CD4-positive, alpha-beta T cell treated with Interleukin-21 for 1 hour (primary cell): ENCODE results near the gene PLEKHJ1.

Experiments used
- DNase-seq: peaks from one replicate; pipeline ENCODE4 v3.0.0-alpha.2; 2020

The PLEKHJ1 gene

GRCh38 chr19:2234996-2235380 lies 1.1 kb downstream of the PLEKHJ1 start:
- no peak for DNase-seq

DNA sequence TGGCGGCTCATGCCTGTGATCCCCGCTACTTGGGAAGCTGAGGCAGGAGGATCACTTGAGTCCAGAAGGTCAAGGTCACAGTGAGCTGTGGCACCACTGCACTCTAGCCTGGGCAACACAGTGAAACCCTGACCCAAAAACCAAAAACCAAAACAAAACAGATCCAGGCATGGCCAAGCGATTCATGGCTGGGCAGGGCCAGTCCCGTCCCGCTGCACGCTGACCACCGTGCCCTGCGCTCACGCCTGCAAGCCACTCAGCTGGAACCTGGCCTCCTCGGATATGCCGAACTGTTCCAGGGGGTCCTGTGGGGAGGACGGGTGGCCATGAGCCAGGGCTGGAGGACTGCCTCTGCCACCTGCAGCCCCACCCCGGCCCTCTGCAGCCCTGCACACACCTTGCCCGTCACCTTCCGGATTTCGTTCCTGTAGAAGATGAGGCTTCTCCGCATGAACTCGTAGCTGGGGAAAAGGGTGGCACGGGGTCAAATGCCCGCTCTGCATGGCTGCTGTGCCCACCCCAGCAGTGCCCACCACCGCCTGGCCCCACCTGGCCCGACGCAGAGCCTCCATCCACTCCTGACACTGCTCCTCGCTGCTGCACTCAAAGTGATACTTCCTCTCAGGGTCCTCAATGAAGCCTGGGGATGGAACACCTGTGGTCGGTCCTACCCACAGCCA lies 2.4 kb downstream of the PLEKHJ1 start:
- no peak for DNase-seq

GRCh38 chr19:2232286-2233151 lies 3.6 kb downstream of the PLEKHJ1 start:
- DNase-seq: no peak

DNA sequence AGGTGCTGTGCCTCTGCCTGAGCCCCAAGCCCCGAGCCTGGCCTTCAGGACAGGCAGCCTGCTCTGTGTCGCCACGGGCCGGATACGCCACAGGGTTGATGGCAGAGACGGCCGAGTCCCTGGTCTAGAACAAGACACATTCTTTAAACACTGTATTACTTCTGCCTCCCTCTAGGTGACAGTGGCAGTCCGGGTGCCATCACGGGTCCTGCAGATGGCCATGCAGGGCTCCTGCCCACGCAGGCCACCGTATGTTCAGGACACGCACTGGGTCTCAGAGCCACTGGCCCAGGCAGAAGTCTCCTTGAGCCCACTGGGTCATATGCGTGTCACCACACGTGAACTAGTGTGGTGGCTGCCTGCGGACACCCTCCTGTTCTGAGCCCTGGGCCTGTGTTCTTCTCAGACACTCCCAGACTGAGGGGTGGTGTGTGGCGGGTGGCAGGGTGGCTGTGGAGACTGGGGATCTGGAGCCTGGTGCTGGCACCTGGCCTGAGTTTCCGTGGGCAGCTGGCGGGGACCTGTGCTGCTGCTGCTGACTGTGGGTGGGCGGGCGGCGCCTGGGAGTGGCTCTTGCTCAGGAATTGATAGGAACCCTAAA lies 4.4 kb downstream of the PLEKHJ1 start:
- DNase-seq: no peak

- DNase-seq: no peak
These were observed 5.2 kb downstream of the PLEKHJ1 start for GRCh38 chr19:2230807-2231533.

- no peak for DNase-seq
These were observed 6.0 kb downstream of the PLEKHJ1 start for GRCh38 chr19:2230033-2230531.

DNA sequence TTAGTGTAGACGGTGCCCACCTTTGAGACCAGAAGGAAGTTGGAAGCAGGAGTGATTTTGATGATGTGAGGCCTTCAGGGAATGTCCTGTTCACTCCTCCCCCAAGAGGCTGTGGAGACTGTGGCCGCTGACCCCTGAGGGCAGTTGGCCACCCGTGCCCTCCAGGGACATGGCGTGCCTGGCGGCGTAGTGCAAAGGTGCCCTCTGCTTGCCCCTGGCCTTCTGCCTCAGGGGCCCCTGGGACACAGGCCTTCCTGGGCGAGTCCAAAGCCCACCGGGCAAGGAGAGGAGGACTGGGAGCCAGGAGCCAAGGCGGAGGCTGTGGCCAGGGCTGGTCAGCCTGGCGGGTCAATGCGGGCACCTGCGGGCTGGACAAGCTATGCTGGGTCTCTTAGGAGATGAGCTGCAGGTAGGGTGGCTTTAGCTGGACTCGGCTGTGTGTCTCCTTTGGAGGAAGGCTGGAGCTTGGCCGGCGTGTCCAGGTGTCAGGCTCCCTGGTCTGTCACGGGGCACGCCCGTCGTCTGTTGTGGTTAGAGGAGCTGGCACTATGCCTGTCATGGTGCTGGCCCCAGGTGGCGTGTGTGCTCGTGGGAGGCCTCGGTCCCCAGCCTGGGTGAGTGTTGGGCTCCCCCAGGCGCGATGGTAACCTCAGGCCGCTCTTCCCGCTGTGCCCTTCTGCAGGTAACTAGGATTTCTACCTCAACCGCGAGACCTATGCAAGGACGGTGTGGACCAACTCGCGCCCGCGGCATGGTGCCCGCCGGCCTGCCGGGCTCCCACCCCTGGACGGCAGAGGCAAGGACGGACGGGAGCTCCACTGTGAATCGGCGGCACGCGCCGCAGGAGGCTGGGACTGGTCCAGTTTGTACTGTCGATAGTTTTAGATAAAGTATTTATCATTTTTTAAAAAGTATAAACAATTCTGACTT lies 6.8 kb downstream of the PLEKHJ1 start:
- no peak for DNase-seq

DNA sequence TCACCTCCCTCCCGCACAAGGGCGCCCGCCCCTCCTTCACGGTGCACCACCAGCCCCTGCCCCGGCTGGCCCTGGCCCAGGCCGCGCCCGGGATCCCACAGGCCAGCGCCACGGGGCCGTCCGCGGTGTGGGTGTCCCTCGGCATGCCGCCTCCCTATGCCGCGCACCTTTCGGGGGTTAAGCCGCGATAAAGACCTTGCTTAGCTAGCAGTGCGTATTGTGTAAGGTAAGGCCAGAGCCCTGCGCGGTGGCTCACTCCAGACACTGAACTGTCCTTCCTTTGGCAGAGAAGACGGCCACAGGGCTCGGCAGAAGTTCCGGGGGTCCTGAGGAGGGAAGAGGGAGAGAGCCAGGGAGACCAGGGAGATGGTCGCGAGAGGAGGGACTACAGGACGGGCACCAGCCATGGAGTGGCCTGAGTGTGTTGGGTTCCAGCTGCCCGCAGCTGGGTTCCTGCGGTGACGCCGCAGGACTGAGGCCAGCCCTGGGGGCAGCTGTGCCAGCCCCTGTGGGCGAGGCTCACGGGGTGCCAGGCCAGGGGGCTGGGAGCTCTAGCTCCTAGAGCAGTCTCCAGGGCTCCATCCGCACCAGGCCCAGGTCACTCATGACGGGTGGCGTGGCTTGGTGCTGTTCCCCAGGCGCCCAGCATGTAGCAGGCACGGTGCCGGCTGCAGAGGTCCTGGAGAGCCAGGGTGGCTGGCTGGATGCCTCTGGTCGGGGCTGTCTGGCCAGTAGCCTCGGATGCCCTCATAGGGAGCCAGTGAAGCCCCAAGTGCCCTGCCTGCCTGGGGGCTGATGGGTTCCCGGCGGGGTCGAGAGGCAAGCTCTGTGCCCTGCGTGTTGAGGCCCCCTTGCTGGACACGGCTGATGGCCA lies 7.7 kb downstream of the PLEKHJ1 start:
- no peak for DNase-seq

DNA sequence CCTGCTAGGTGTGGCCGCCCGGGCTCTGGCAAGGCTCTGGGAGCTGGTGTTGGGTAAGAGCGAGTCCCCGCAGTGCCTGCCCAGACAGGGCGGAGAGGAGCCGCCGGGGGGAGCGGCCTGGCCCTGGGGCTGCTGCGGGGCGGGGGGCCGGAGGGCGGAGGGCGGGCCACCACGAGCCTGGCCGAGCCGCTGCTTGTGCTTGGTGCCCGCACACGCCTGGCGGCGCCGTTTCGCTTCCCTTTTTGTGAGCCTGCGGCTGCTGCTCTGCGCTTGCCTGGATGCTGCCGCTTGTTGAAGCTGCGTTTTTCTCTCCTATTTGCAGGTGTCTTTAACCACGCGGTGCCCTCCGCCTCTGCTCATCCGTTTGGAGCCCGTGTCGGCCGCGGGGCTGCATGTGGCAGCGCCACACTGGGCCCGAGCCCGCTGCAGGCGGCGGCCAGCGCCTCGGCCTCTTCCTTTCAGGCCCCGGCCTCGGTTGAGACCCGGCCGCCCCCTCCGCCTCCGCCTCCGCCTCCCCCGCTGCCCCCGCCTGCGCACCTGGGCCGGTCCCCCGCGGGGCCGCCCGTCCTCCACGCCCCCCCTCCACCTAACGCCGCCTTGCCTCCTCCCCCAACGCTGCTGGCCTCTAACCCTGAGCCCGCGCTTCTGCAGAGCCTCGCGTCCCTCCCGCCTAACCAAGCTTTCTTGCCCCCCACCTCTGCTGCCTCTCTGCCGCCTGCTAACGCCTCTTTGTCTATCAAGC lies 8.5 kb downstream of the PLEKHJ1 start:
- no peak for DNase-seq

GRCh38 chr19:2226840-2227360 lies 9.2 kb downstream of the PLEKHJ1 start:
- DNase-seq: no peak

- no peak for DNase-seq
These were observed 9.9 kb downstream of the PLEKHJ1 start for GRCh38 chr19:2226051-2226839.

- DNase-seq: no peak
These were observed 10.6 kb downstream of the PLEKHJ1 start for GRCh38 chr19:2225415-2226050.

DNA sequence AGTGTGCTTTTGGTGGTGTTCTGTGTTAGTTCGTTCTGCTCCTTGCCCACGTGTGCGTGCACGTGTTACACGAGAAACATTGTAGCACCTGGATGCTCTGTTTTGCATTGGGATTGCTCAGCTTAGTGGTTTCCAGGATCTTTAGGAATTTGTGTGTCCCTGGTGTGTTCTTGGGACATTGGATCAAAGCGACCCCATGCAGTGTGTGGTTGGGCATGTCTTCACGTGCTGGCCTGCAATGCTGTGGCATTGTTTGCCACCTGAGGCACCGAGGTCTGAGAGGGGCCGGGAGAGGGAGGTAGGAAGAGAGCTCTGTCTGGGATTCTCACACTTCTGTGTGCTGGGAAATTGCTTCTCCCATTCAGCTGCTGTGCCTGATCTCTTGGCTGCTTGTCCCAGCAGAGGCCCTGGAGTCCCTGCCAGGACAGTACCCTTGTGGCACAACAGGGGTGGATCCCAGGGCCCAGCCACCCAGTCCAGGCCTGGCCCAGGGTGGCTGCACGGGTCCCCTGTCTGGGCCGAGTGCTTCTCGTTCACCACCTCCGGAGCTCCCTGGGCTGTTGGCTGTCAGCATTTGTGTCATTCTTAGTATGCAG lies 11.3 kb downstream of the PLEKHJ1 start:
- no peak for DNase-seq

GRCh38 chr19:2223959-2224358 lies 12.2 kb downstream of the PLEKHJ1 start:
- DNase-seq: peak; percentile 31

DNA sequence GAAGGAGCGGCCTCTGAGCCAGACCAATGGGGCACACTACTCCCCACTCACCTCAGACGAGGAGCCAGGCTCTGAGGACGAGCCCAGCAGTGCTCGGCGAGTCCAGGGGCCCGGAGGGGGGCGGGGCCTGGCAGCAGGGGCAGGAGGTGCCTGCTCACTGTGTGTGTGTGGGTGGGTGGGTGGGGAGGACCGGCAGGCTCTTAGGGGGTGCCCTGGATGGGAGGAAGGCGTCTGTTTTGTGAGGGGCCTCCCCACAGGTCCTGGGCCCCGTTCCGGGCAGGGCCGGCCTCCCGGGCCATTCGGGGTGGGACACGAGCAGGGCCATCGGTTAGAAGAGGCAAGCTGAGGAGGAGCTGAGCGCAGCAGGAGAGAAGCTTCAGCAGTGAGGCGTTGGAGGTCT lies 12.7 kb downstream of the PLEKHJ1 start:
- DNase-seq: no peak

DNA sequence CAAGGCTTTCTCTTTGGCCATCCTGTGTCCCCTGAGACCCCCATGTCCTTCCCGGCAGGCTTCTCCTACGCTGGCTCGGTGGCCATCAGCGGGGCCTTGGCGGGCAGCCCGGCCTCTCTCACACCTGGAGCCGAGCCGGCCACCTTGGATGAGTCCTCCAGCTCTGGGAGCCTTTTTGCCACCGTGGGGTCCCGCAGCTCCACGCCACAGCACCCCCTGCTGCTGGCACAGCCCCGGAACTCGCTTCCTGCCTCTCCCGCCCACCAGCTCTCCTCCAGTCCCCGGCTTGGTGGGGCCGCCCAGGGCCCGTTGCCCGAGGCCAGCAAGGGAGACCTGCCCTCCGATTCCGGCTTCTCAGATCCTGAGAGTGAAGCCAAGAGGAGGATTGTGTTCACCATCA lies 14.2 kb downstream of the PLEKHJ1 start:
- no peak for DNase-seq

DNA sequence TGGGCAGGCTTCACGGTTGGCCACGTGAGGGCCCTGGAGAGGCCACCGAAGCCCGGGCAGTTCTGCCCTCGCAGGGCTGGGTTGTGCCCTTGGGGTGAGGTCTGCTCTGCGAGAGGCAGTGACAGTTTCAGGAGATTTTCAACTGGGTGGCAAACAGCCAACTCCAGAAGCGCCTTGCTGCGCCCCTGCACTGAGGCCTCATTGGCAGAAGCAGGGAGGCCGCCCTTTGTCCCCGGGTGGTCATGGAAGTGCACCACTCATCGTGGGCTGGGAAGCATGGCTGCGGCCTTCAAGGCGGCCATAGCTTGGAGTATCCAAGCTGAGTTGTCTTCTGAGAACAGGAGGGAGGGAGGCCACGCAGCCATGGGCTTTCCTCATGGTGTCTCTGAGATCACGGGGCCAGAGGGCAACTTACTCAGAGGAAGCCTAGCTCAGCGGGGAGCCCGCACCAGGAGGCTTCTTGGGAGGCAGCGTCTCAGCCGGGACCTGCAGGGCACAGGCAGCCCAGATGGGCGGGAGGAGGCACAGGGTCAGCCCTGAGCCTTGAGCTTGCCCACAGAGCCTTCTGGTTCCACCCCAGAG lies 14.8 kb downstream of the PLEKHJ1 start:
- DNase-seq: no peak

DNA sequence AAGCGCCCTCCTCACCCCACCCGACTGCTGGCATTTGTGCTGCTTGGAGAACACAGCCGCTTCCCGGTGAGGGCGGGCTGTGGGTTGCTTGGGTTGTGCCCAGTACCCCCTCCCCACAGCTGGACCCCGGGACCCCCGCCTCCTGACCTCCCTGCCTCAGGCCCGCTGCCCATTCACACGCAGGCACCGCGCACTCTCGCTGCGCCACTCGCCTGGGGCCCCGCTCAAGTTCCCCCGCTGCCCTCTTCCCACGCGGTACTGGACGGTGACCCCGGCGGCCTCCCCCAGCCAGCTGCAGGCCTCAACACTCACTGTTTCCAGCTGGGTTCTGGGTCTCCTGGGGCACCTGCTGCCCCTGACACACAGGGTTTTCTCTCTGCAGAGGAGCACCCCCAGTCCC lies 16.4 kb downstream of the PLEKHJ1 start:
- DNase-seq: no peak
